OCI-LY7 (cell line): ENCODE data around the gene SLC32A1. TPM values are rescaled to one million over a fixed set of nuclear protein-coding genes. Genes with fewer than 3 reads are reported as not detected.
A peak's percentile ranks its signal among the peaks of the same experiment; 100 is the strongest.

ENCODE experiments used
- BruUV-seq: library from RNA; stranded (reverse); fragments of 400-500 nt; replicated peaks from 2 replicates; lab custom pipeline; 2021; lab: Mats Ljungman, UMichigan
- CTCF ChIA-PET: fragments of 300-600 bp; sonication (Branson Sonifier 250); formaldehyde crosslinking; loops from one replicate; lab custom pipeline; 2022; ENCODE audit warnings: antibody characterized with exemption; ENCODE audit not compliant: unreplicated experiment; lab: Charles Lee
- POLR2A ChIA-PET: fragments of 300-600 bp; sonication (Branson Sonifier 250); formaldehyde crosslinking; loops from one replicate; lab custom pipeline; 2022; ENCODE audit warnings: antibody characterized with exemption; lab: Charles Lee
- DNase-seq: peaks from one replicate; pipeline ENCODE4 v3.0.0-alpha.2; 2015; ENCODE audit warnings: low spot score
- H2AFZ ChIP-seq: fragments of 200-600 bp; sonication (generic), shearing (Covaris generic); 2 replicates; pipeline ENCODE4 v1.6.1; 2014; ENCODE audit warnings: mild to moderate bottlenecking, antibody characterized with exemption, low read length, moderate library complexity
- H3K27ac ChIP-seq: fragments of 200-600 bp; sonication (generic); 2 replicates; pipeline ENCODE4 v1.5.1; 2014; ENCODE audit warnings: mixed run types, low read depth, mild to moderate bottlenecking, moderate library complexity, low read length, inconsistent platforms; ENCODE audit not compliant: poor library complexity, severe bottlenecking
- H3K36me3 ChIP-seq: fragments of 200-600 bp; sonication (generic); 2 replicates; pipeline ENCODE4 v1.6.1; 2014; ENCODE audit warnings: mild to moderate bottlenecking, antibody characterized with exemption, low read length, moderate library complexity, mixed read lengths; ENCODE audit not compliant: insufficient read depth
- H3K4me1 ChIP-seq: fragments of 200-600 bp; sonication (generic); 2 replicates; pipeline ENCODE4 v1.5.1; 2014; ENCODE audit warnings: mild to moderate bottlenecking, low read length; ENCODE audit not compliant: insufficient read depth, poor library complexity, severe bottlenecking
- H3K4me2 ChIP-seq: fragments of 200-600 bp; sonication (generic); 2 replicates; pipeline ENCODE4 v1.6.1; 2014; ENCODE audit warnings: mild to moderate bottlenecking, low read length
- H3K4me3 ChIP-seq: fragments of 200-600 bp; sonication (generic); 2 replicates; pipeline ENCODE4 v1.5.1; 2014; ENCODE audit warnings: mild to moderate bottlenecking, low read depth, low read length; ENCODE audit not compliant: poor library complexity, severe bottlenecking
- H3K79me2 ChIP-seq: fragments of 200-600 bp; sonication (generic); 2 replicates; pipeline ENCODE4 v1.6.1; 2016; ENCODE audit warnings: low read depth, mild to moderate bottlenecking, low read length, moderate library complexity, mixed read lengths; ENCODE audit not compliant: insufficient read depth
- H3K9me2 ChIP-seq: fragments of 200-600 bp; sonication (generic); 2 replicates; pipeline ENCODE4 v1.6.1; 2016; ENCODE audit warnings: mild to moderate bottlenecking, low read length, mixed read lengths; ENCODE audit not compliant: insufficient read depth
- H3K9me3 ChIP-seq: fragments of 200-600 bp; sonication (generic); 2 replicates; pipeline ENCODE4 v1.6.1; 2014; ENCODE audit warnings: mild to moderate bottlenecking, mixed run types, low read length, mixed read lengths
- H4K20me1 ChIP-seq: fragments of 200-600 bp; sonication (generic); 2 replicates; pipeline ENCODE4 v1.6.1; 2014; ENCODE audit warnings: mild to moderate bottlenecking, antibody characterized with exemption, low read length, moderate library complexity, mixed read lengths; ENCODE audit not compliant: insufficient read depth
- EZH2phosphoT487 ChIP-seq: fragments of 200-600 bp; sonication (generic); IDR thresholded peaks from 2 replicates; pipeline ENCODE4 v1.6.1; 2018; ENCODE audit warnings: low read depth, borderline replicate concordance, mild to moderate bottlenecking, mixed run types, antibody characterized with exemption, low read length, moderate library complexity, mixed read lengths
- intact Hi-C: fragments of 100-400 bp; cut with micrococcal nuclease; formaldehyde crosslinking; loops from one replicate; pipeline ENCODE4 v1.10.0; 2022; ENCODE audit not compliant: unreplicated experiment
- total RNA-seq, 2 experiments: library from RNA; depleted of rRNA in 1 of 2; stranded (reverse); fragments of >200 nt in 1 of 2; shearing (Covaris generic) in 1 of 2; gene quantifications; 2 replicates each; pipeline ENCODE4 v1.2.3, GENCODE V29; 2014 to 2022
- TF ChIP-seq, protein P1 (sequence below): fragments of 200-600 bp; sonication (generic); conservative IDR thresholded peaks from 2 replicates; pipeline ENCODE4 v1.5.1; 2014; ENCODE audit warnings: mild to moderate bottlenecking, antibody characterized with exemption, low read length, moderate library complexity, mixed read lengths

SLC32A1 gene
- total RNA-seq, 2 experiments from 2014 or later: not detected

GRCh38 chr20:38726804-38727606 is 2.7 kb downstream of the SLC32A1 start:
- intact Hi-C loops: no loop called here
- peak; percentile 32 for DNase-seq
- BruUV-seq: no TSS peak
- ChIA-PET POLR2A (no interaction called here), CTCF (no interaction called here)
- H3K27ac ChIP-seq: no peak overlapping the region
- no peak overlapping the region for H3K4me3 ChIP-seq
- H3K79me2 ChIP-seq: no peaks in the 10 kb centered on the region
- H3K4me1 ChIP-seq: peaks cover 17% of the 10 kb centered on the region
- no peaks in the 10 kb centered on the region for H4K20me1 ChIP-seq
- H3K36me3 ChIP-seq: no peaks in the 10 kb centered on the region
- TF ChIP-seq EZH2phosphoT487: no peak
- TF ChIP-seq, protein P1, sequence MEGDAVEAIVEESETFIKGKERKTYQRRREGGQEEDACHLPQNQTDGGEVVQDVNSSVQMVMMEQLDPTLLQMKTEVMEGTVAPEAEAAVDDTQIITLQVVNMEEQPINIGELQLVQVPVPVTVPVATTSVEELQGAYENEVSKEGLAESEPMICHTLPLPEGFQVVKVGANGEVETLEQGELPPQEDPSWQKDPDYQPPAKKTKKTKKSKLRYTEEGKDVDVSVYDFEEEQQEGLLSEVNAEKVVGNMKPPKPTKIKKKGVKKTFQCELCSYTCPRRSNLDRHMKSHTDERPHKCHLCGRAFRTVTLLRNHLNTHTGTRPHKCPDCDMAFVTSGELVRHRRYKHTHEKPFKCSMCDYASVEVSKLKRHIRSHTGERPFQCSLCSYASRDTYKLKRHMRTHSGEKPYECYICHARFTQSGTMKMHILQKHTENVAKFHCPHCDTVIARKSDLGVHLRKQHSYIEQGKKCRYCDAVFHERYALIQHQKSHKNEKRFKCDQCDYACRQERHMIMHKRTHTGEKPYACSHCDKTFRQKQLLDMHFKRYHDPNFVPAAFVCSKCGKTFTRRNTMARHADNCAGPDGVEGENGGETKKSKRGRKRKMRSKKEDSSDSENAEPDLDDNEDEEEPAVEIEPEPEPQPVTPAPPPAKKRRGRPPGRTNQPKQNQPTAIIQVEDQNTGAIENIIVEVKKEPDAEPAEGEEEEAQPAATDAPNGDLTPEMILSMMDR: peak; percentile 68
- no peaks in the 10 kb centered on the region for H3K9me2 ChIP-seq
- H3K4me2 ChIP-seq: no peak overlapping the region
- H2AFZ ChIP-seq: no peak overlapping the region
- no peaks in the 10 kb centered on the region for H3K9me3 ChIP-seq

GRCh38 chr20:38727607-38728190 is 3.4 kb downstream of the SLC32A1 start:
- no peak overlapping the region for H2AFZ ChIP-seq
- TF ChIP-seq, protein P1: no peak
- no peak for TF ChIP-seq EZH2phosphoT487
- no TSS peak for BruUV-seq
- no peaks in the 10 kb centered on the region for H4K20me1 ChIP-seq
- no peak overlapping the region for H3K4me2 ChIP-seq
- intact Hi-C loops: no loop called here
- H3K9me2 ChIP-seq: no peaks in the 10 kb centered on the region
- no peak overlapping the region for H3K4me3 ChIP-seq
- no peaks in the 10 kb centered on the region for H3K36me3 ChIP-seq
- H3K79me2 ChIP-seq: no peaks in the 10 kb centered on the region
- H3K27ac ChIP-seq: no peak overlapping the region
- H3K4me1 ChIP-seq: peaks cover 17% of the 10 kb centered on the region
- POLR2A ChIA-PET: no interaction called here
- CTCF ChIA-PET: no interaction called here
- no peak for DNase-seq
- H3K9me3 ChIP-seq: no peaks in the 10 kb centered on the region

- no TSS peak for BruUV-seq
- Histone ChIP-seq H3K36me3 (no peaks in the 10 kb centered on the region), H2AFZ (no peak overlapping the region), H3K79me2 (no peaks in the 10 kb centered on the region), H3K4me1 (peaks cover 17% of the 10 kb centered on the region), H3K4me3 (no peak overlapping the region), H3K9me3 (no peaks in the 10 kb centered on the region), H3K27ac (no peak overlapping the region), H3K9me2 (no peaks in the 10 kb centered on the region), H3K4me2 (no peak overlapping the region), H4K20me1 (no peaks in the 10 kb centered on the region)
- DNase-seq: no peak
- POLR2A ChIA-PET: no interaction called here
- intact Hi-C loops: no loop called here
- CTCF ChIA-PET: no interaction called here
- no peak for TF ChIP-seq EZH2phosphoT487
- TF ChIP-seq, protein P1: no peak
These were observed 4.0 kb downstream of the SLC32A1 start for GRCh38 chr20:38728191-38728781.
